ENCODE measurements around the gene GALNT9.

GRCh38 chr12:132285991-132286681 is 43.3 kb downstream of the GALNT9 start:
- TF ChIP-seq CTCF (IDR thresholded peaks at IDR 0.05) (no peak), POLR2A (IDR thresholded peaks at IDR 0.05) (no peak)

Measured in lower leg skin (tissue), 3 donors.